ENCODE measurements around the gene PLAAT4.
"Not testable (repeated sequence)": the region's sequence is repeated elsewhere in the genome, so short reads cannot be mapped to it uniquely, and the experiment has no call there.

PLAAT4 gene

GRCh38 chr11:63510360-63511047, 26.1 kb upstream of the PLAAT4 start:
- DNase-seq: peak in 52 of 56 donors; percentile 44 to 95 (median 78)

DNA sequence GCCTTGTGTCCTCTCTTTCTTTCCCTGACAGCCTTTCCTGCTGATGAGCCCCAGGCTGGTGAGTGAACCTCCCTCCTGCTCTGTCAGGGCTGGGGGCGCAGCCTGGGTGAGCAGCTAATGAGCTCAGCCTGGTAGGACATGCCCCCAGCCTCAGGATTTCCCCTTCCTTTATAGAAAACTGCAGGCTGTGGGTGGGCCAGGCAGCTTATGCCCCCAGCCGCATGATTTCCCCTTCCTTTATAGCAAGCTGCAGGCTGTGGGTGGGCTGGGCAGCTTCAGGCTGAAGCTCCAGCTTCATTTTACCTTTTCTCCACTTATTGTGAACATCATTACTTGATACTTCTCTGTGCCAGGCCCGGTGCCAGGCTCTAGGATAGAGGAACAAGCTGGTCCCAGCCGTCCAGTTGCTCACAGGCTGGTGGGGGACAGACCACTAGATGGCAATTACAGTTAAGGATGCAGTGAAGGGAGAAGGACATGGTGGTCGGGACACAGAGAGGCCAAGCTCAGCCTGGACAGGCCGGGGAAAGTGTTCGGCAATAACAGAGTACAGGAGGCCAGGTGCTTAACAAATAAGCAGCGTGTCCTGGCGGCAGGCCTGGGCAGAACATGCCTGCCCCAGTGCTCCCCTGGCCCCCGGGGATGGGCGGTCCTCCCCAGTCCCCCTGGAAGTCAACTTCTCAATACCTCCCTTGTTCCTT, 25.4 kb upstream of the PLAAT4 start:
- peak in 13 of 56 donors; percentile 11 to 54 (median 35) for DNase-seq

- DNase-seq: no peak
Measured at GRCh38 chr11:63512816-63513215, 23.8 kb upstream of the PLAAT4 start.

- no peak for DNase-seq
Measured at GRCh38 chr11:63516109-63516508, 20.5 kb upstream of the PLAAT4 start.

- no peak for DNase-seq
Measured at GRCh38 chr11:63517156-63517555, 19.5 kb upstream of the PLAAT4 start.

DNA sequence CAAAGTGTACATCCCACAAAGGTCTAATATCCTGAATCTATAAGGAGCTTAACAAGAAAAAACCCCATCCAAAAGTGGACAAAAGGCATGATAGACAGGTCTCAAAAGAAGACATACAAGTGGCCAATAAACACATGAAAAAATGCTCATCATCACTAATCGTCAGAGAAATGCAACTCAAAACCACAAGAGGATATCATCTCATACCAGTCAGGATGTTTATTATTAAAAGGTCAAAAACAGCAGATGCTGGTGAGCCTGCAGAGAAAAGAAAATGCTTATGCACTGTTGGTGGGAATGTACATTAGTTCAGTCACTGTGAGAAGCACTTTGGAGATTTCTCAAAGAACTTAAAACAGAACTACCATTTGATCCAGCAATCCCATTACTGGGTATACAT, 18.1 kb upstream of the PLAAT4 start:
- no peak for DNase-seq

GRCh38 chr11:63520606-63521170, 15.9 kb upstream of the PLAAT4 start:
- no peak for DNase-seq

DNA sequence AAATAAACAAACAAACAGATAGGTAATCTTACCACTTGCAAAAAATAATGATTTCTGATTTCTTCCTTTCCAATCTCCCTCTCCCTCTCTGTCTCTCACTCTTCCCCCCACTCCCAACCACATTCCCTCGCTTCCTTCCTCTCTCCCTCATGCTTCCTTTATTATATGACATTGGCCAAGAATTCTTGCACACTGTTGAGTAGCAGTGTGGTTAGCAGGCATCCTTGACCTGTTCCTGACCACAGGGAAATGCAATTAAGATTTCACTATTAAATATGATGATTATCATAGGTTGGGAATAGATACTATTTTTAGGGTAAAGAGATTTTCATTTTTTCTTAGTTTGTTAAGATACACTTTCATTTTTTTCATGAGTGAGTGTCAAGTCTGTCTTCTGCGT, 14.7 kb upstream of the PLAAT4 start:
- no peak for DNase-seq

DNA sequence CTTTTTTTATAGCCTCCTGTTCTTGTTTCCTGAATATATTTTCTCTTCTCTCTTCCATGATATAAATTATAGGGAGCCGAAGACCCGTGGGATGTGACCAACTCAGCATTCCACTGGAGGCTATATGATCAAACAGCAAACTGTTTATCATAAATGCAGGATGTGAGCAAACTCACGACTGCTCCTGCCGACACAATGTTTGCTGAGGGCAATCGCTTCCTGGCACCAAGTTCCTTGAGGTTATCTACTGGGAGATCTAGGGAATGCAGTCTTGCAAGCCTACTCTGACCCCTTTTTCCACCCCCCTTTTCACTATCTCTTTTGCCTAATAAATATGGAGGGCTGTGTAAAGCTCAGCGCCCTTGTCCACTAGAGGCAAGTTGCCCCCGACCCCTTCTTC, 13.5 kb upstream of the PLAAT4 start:
- no peak for DNase-seq

DNA sequence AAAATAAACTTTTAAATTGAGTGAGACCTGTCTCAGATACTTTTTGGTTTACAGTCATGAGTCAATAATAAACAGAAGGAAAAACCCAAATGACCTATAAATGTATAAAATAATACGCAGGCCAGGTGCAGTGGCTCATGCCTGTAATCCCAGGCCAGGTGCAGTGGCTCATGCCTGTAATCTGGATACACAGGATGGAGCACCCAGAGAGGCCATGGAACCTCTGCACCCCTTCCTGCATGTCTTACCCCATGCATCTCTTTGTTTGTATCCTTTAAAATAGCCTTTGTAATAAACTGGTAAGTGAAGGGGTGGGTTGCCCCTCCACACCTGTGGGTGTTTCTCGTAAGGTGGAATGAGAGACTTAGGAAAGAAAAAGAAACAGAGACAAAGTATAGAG, 8.9 kb upstream of the PLAAT4 start:
- no peak for DNase-seq

DNA sequence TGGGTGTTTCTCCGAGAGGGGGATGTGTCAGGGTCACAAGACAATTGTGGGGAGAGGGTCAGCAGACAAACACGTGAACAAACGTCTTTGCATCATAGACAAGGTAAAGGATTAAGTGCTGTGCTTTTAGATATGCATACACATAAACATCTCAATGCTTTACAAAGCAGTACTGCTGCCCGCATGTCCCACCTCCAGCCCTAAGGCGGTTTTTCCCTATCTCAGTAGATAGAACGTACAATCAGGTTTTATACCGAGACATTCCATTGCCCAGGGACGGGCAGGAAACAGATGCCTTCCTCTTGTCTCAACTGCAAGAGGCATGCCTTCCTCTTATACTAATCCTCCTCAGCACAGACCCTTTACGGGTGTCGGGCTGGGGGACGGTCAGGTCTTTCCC, 8.5 kb upstream of the PLAAT4 start:
- not testable (repeated sequence) for DNase-seq

GRCh38 chr11:63528729-63529278, 7.8 kb upstream of the PLAAT4 start:
- DNase-seq: not testable (repeated sequence)

- not testable (repeated sequence) for DNase-seq
Measured at GRCh38 chr11:63529373-63529772, 7.2 kb upstream of the PLAAT4 start.

GRCh38 chr11:63530021-63530420, 6.6 kb upstream of the PLAAT4 start:
- peak in 26 of 56 donors; percentile 15 to 70 (median 38) for DNase-seq

DNA sequence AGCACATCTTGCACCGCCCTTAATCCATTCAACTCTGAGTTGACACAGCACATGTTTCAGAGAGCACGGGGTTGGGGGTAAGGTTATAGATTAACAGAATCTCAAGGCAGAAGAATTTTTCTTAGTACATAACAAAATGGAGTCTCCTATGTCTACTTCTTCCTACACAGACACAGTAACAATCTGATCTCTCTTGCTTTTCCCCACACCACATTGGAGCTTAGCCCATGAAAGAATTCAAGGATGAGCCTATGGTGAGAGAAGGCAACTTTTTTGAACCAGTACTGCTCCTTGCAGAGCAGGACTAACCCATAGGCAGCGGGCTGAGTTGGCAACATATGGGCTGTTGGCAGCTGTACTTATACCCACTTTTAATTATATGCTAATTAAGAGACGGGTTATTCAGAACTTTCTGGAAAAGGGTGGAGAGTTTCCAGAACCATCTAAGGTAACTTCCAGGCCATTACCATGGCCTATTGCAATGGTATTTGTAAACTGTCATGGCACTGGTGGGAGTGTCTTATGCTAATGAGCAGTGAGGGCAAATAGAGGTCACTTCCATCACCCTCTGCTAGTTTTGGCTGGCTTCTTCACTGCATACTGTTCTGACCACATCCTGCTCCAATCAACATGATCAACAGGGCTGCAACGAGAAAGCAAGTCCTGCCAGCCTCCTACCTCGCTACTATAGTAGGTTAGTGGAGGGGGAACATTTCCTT, 5.4 kb upstream of the PLAAT4 start:
- DNase-seq: peak in 3 of 56 donors; percentile 7 to 80 (median 53)

DNA sequence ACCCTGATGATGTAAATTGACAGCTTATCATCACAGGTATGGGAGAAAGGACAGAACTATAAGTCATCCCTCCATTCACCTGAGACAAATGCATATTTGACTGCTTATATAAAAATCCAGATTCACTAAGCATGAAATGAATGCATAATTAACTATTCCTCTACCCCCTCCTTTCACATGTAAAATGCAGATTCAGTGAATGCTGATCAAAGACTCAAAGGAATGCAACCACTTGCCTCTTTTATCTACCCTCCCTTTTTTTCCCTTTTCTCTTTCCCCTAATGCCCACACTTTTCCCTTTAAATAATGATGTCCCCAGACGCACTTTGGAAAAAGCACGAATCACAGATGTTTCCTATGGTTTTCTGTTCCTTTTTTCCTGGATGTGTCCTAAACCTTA, 4.5 kb upstream of the PLAAT4 start:
- DNase-seq: no peak

- DNase-seq: peak in 4 of 56 donors; percentile 17 to 30 (median 18)
Measured at GRCh38 chr11:63532799-63533475, 3.7 kb upstream of the PLAAT4 start.

DNA sequence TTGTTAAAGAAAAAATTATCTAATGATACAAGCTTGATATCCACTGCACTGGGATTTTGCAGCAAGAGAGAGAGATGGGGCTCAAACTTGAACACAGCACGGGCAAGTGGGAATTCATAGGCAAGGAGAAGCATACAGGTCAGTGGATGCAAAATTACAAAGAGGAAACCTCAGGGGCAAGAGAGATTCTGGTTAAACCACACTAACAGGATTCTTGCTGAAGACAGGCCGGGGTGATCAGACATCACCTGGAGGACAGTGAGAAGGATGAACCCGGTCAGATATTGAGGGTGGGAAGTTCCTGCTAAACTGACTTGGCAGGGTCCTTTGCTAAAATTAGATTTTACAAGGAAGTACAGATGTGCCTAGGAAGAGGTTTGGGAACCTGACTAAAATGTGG, 2.5 kb upstream of the PLAAT4 start:
- DNase-seq: no peak

DNA sequence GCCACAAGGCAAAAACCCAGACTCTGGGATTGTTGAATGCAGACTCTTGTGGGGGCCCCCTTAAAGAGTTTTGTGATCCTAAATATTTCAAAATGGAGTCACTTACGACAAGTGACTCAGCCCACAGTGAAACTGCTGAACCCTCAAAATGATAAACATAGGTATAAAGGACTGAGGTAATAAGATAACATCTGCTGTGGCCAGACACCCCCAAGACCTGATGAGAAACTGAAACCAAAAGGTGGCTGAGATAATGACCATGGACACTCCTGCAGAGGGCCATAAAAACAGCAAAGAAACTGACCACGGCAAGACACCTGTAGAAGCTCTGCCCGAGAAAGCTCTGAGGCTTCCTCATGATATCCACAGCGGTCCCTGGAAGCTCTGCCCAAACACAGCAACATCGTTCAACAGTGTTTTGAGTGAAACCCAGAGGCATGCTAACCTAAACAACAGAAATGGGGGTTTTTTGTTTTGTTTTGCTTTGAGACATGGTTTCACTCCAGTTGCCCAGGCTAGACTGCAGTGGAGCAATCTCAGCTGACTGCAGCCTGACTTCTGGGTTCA, 1.6 kb upstream of the PLAAT4 start:
- no peak for DNase-seq

GRCh38 chr11:63535734-63536133, 874 bp upstream of the PLAAT4 start:
- no peak for DNase-seq

All from amygdala (tissue), 56 donors.